ENCODE results near the gene SRF. TPM values are rescaled to one million over a fixed set of nuclear protein-coding genes. Genes with fewer than 3 reads are reported as not detected.

Gene SRF
- total RNA-seq (10 to 100 TPM in 1 of 2 donors, 1 to 10 TPM in 1; 7.1 to 11.7 TPM), polyA plus RNA-seq (1 to 10 TPM; 2.0 to 7.1 TPM)

DNA sequence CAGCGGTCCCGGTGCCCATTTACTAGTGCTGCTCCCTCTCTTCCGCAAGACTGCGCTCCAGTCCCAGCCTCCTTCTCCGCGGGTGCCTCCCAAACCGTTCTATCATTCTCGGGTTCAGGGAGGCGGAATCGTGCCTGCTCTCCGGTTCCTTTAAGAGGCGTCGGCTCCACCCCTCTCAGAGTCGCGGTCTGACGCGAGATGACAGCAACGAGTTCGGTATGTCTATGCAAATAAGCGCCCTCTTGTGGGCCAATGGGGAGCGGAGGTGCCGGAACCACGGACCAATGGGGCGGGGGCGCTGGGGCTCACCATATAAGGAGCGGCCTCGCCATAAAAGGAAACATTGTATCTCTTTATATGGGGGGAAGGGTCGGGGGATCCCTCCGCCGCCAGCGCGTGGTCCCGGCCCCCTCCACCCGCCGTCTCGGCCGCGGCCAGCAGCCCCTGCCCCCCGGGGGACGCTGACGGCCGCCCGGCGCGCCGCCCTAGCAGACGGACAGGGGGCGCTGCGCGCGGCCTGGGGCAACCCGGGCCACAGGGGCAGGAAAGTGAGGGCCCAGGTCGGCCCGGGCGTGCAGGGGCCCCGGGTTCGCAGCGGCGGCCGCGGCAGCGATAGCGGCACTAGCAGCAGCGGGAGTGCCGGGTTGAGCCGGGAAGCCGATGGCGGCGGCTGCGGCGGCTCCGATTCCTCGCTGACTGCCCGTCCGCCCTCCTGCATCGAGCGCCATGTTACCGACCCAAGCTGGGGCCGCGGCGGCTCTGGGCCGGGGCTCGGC, at the start of gene SRF:
SRF (plus strand) TSS at position 339 of the 776 bp plus-strand sequence; CDS start at position 727, 388 bp downstream.
- peak within 1 kb of the TSS; percentile 90 to 91 for H3K27ac ChIP-seq (ENCODE audit: low read depth in 1 of 2, low read length in 2 of 2)
- TF ChIP-seq FOXA1 (IDR thresholded peaks at IDR 0.05) (peak; percentile 70), YY1 (IDR thresholded peaks at IDR 0.05) (peak; percentile 86), TAF1 (conservative IDR thresholded peaks at IDR 0.05) (peak; percentile 35), SP1 (IDR thresholded peaks at IDR 0.05) (peak; percentile 79), FOXA2 (IDR thresholded peaks at IDR 0.05) (peak; percentile 64), GABPA (IDR thresholded peaks at IDR 0.05 in 1 of 2, conservative IDR thresholded peaks at IDR 0.05 in 1 of 2) (peak in 1 of 2 donors; percentile 48), JUND (IDR thresholded peaks at IDR 0.05) (peak in 1 of 2 donors; percentile 71), RXRA (IDR thresholded peaks at IDR 0.05) (peak; percentile 40 to 42), RAD21 (IDR thresholded peaks at IDR 0.05) (peak in 1 of 2 donors; percentile 15), NR2F2 (IDR thresholded peaks at IDR 0.05) (peak; percentile 31), EGR1 (IDR thresholded peaks at IDR 0.05; ENCODE audit: low read depth in 2 of 2) (peak in 1 of 2 donors; percentile 41), HNF4A (conservative IDR thresholded peaks at IDR 0.05) (peak; percentile 13 to 27), HNF4G (IDR thresholded peaks at IDR 0.05) (no peak)
- TF ChIP-seq, protein P1, sequence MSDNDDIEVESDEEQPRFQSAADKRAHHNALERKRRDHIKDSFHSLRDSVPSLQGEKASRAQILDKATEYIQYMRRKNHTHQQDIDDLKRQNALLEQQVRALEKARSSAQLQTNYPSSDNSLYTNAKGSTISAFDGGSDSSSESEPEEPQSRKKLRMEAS (IDR thresholded peaks at IDR 0.05): peak; percentile 63
- TF ChIP-seq, protein P2, sequence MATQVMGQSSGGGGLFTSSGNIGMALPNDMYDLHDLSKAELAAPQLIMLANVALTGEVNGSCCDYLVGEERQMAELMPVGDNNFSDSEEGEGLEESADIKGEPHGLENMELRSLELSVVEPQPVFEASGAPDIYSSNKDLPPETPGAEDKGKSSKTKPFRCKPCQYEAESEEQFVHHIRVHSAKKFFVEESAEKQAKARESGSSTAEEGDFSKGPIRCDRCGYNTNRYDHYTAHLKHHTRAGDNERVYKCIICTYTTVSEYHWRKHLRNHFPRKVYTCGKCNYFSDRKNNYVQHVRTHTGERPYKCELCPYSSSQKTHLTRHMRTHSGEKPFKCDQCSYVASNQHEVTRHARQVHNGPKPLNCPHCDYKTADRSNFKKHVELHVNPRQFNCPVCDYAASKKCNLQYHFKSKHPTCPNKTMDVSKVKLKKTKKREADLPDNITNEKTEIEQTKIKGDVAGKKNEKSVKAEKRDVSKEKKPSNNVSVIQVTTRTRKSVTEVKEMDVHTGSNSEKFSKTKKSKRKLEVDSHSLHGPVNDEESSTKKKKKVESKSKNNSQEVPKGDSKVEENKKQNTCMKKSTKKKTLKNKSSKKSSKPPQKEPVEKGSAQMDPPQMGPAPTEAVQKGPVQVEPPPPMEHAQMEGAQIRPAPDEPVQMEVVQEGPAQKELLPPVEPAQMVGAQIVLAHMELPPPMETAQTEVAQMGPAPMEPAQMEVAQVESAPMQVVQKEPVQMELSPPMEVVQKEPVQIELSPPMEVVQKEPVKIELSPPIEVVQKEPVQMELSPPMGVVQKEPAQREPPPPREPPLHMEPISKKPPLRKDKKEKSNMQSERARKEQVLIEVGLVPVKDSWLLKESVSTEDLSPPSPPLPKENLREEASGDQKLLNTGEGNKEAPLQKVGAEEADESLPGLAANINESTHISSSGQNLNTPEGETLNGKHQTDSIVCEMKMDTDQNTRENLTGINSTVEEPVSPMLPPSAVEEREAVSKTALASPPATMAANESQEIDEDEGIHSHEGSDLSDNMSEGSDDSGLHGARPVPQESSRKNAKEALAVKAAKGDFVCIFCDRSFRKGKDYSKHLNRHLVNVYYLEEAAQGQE (IDR thresholded peaks at IDR 0.05): peak; percentile 95
- TF ChIP-seq, protein P3, sequence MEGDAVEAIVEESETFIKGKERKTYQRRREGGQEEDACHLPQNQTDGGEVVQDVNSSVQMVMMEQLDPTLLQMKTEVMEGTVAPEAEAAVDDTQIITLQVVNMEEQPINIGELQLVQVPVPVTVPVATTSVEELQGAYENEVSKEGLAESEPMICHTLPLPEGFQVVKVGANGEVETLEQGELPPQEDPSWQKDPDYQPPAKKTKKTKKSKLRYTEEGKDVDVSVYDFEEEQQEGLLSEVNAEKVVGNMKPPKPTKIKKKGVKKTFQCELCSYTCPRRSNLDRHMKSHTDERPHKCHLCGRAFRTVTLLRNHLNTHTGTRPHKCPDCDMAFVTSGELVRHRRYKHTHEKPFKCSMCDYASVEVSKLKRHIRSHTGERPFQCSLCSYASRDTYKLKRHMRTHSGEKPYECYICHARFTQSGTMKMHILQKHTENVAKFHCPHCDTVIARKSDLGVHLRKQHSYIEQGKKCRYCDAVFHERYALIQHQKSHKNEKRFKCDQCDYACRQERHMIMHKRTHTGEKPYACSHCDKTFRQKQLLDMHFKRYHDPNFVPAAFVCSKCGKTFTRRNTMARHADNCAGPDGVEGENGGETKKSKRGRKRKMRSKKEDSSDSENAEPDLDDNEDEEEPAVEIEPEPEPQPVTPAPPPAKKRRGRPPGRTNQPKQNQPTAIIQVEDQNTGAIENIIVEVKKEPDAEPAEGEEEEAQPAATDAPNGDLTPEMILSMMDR (IDR thresholded peaks at IDR 0.05; ENCODE audit: low read depth, low read length, missing input control): peak; percentile 69
- TF ChIP-seq, protein P4, sequence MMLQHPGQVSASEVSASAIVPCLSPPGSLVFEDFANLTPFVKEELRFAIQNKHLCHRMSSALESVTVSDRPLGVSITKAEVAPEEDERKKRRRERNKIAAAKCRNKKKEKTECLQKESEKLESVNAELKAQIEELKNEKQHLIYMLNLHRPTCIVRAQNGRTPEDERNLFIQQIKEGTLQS (IDR thresholded peaks at IDR 0.05): no peak
- TF ChIP-seq, protein P5, sequence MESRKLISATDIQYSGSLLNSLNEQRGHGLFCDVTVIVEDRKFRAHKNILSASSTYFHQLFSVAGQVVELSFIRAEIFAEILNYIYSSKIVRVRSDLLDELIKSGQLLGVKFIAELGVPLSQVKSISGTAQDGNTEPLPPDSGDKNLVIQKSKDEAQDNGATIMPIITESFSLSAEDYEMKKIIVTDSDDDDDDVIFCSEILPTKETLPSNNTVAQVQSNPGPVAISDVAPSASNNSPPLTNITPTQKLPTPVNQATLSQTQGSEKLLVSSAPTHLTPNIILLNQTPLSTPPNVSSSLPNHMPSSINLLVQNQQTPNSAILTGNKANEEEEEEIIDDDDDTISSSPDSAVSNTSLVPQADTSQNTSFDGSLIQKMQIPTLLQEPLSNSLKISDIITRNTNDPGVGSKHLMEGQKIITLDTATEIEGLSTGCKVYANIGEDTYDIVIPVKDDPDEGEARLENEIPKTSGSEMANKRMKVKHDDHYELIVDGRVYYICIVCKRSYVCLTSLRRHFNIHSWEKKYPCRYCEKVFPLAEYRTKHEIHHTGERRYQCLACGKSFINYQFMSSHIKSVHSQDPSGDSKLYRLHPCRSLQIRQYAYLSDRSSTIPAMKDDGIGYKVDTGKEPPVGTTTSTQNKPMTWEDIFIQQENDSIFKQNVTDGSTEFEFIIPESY (IDR thresholded peaks at IDR 0.05): peak; percentile 91
- peak within 1 kb of the TSS; percentile 77 to 96 (median 92) for H3K4me3 ChIP-seq (ENCODE audit: low read depth in 1 of 3, low read length in 3 of 3)
- WGBS: under 1% methylated on average over 83 of the region's 83 CpGs
- no peaks in the 10 kb centered on the region for H3K27me3 ChIP-seq (ENCODE audit: control insufficient read depth in 4 of 4, insufficient read depth in 4 of 4, low read length in 3 of 4)
- peak; percentile 99 for DNase-seq (ENCODE audit: low spot score)
- H3K9me3 ChIP-seq (ENCODE audit: control insufficient read depth in 4 of 4, low read length in 3 of 4): no peaks in the 10 kb centered on the region
- peaks cover 5 to 33% (median 20%) of the 10 kb centered on the region in 4 donors for H3K4me1 ChIP-seq (ENCODE audit: control insufficient read depth in 4 of 4, insufficient read depth in 4 of 4, low read length in 3 of 4)
- H3K36me3 ChIP-seq (ENCODE audit: control insufficient read depth in 4 of 4, insufficient read depth in 3 of 4, low read depth in 1 of 4, low read length in 3 of 4): peaks cover 3 to 12% (median 9%) of the 10 kb centered on the region in 4 donors
- peak within 1 kb of the TSS; percentile 82 to 85 for H3K9ac ChIP-seq (ENCODE audit: low read depth in 1 of 2, low read length in 2 of 2)

All from liver (tissue), 9 donors.